ENCODE measurements around the gene PTCD2.

DNA sequence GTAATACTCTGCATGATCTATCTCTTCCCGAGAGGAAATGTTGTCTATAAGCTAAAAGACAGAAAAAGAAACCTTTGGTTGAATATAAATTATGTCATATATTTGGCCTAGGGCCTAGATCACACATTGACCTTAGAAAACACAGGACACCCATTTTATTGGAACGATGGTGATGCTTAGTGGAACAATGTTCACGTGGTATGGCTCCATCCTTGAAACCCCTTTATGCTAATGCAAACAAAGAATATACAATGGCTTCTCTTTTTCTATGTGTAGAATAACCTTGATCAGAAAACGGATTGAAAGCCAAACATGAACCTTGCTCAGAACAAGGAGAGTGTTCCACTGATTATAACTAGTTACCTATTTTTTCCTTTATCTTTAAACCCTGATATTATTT is 24.6 kb upstream of the PTCD2 start:
- TF ChIP-seq CTCF (IDR thresholded peaks at IDR 0.05 in 2 of 3, conservative IDR thresholded peaks at IDR 0.05 in 1 of 3; ENCODE audit: borderline replicate concordance in 1 of 3, insufficient read depth in 1 of 3, low read depth in 2 of 3, low read length in 2 of 3) (no peak), JUND (IDR thresholded peaks at IDR 0.05) (no peak), POLR2A (IDR thresholded peaks at IDR 0.05; ENCODE audit: borderline replicate concordance, extremely low read depth, insufficient read depth, insufficient read length) (no peak), EGR1 (IDR thresholded peaks at IDR 0.05; ENCODE audit: low read depth) (no peak), EZH2phosphoT487 (IDR thresholded peaks at IDR 0.05; ENCODE audit: borderline replicate concordance) (no peak), EZH2 (IDR thresholded peaks at IDR 0.05) (no peak)
- TF ChIP-seq, protein P1, sequence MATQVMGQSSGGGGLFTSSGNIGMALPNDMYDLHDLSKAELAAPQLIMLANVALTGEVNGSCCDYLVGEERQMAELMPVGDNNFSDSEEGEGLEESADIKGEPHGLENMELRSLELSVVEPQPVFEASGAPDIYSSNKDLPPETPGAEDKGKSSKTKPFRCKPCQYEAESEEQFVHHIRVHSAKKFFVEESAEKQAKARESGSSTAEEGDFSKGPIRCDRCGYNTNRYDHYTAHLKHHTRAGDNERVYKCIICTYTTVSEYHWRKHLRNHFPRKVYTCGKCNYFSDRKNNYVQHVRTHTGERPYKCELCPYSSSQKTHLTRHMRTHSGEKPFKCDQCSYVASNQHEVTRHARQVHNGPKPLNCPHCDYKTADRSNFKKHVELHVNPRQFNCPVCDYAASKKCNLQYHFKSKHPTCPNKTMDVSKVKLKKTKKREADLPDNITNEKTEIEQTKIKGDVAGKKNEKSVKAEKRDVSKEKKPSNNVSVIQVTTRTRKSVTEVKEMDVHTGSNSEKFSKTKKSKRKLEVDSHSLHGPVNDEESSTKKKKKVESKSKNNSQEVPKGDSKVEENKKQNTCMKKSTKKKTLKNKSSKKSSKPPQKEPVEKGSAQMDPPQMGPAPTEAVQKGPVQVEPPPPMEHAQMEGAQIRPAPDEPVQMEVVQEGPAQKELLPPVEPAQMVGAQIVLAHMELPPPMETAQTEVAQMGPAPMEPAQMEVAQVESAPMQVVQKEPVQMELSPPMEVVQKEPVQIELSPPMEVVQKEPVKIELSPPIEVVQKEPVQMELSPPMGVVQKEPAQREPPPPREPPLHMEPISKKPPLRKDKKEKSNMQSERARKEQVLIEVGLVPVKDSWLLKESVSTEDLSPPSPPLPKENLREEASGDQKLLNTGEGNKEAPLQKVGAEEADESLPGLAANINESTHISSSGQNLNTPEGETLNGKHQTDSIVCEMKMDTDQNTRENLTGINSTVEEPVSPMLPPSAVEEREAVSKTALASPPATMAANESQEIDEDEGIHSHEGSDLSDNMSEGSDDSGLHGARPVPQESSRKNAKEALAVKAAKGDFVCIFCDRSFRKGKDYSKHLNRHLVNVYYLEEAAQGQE (IDR thresholded peaks at IDR 0.05; ENCODE audit: low read depth), result no peak

All from HCT116 (cell line).